Endothelial cell of umbilical vein (primary cell): Measurements from ENCODE around the gene C15orf62. TPM values are rescaled to one million over a fixed set of nuclear protein-coding genes. Genes with fewer than 3 reads are reported as not detected.

Source experiments
- BruUV-seq: library from RNA; stranded (reverse); fragments of 400-500 nt; replicated peaks from 2 replicates; lab custom pipeline; 2021; lab: Mats Ljungman, UMichigan
- CTCF ChIA-PET: fragments of 300-600, 350-600 bp; sonication (Branson Sonifier 250); formaldehyde crosslinking; loops from one replicate; lab custom pipeline; 2021; ENCODE audit warnings: antibody characterized with exemption, inconsistent platforms; lab: Charles Lee
- POLR2A ChIA-PET: fragments of 300-600, 350-600 bp; sonication (Branson Sonifier 250); formaldehyde crosslinking; loops from one replicate; lab custom pipeline; 2021; ENCODE audit warnings: antibody characterized with exemption, inconsistent platforms; lab: Charles Lee
- DNase-seq: peaks from one replicate; pipeline ENCODE4 v3.0.0-alpha.2; 2011; ENCODE audit warnings: low read depth, low spot score
- FAIRE-seq: peaks from 2 replicates; lab custom pipeline; 2011; peaks lifted over from hg19 to GRCh38; lab: Jason Lieb, UNC
- H2AFZ ChIP-seq: 2 replicates; pipeline ENCODE4 v1.6.0; 2012; ENCODE audit warnings: low read depth, low read length, control low read depth, inconsistent platforms
- H3K27ac ChIP-seq: 2 replicates; pipeline ENCODE4 v1.5.1; 2011; ENCODE audit warnings: low read depth, mild to moderate bottlenecking, control low read depth, low read length, moderate library complexity; ENCODE audit not compliant: insufficient read depth
- H3K27me3 ChIP-seq, 2 experiments: 2 replicates each; pipeline versions ENCODE4 v1.6.0 to v1.6.1; 2011; ENCODE audit warnings: low read length in 2 of 2, mixed read lengths in 1 of 2; ENCODE audit not compliant: control insufficient read depth in 2 of 2, insufficient read depth in 2 of 2
- H3K36me3 ChIP-seq, 2 experiments: 2 replicates in 1 of 2; 3 replicates in 1 of 2; pipeline ENCODE4 v1.5.1; 2011; ENCODE audit warnings: low read length in 2 of 2, mild to moderate bottlenecking in 1 of 2, moderate library complexity in 1 of 2; ENCODE audit not compliant: control insufficient read depth in 2 of 2, insufficient read depth in 2 of 2; ENCODE audit errors: extremely low read depth in 1 of 2
- H3K4me1 ChIP-seq: 3 replicates; pipeline ENCODE4 v1.5.1; 2011; ENCODE audit warnings: mild to moderate bottlenecking, low read length; ENCODE audit not compliant: control insufficient read depth, insufficient read depth; ENCODE audit errors: extremely low read depth
- H3K4me2 ChIP-seq: 2 replicates; pipeline ENCODE4 v1.6.1; 2011; ENCODE audit warnings: low read length, control low read depth, mixed read lengths; ENCODE audit not compliant: insufficient read depth
- H3K4me3 ChIP-seq, 3 experiments: fragments of 200-600 bp in 1 of 3; sonication (generic), shearing (Covaris generic) in 1 of 3; replicated peaks in 1 of 3; 2 replicates each; pipeline ENCODE4 v1.5.1; 2011 to 2016; ENCODE audit warnings: control low read depth in 3 of 3, low read length in 3 of 3, mild to moderate bottlenecking in 2 of 3, inconsistent platforms in 1 of 3, low read depth in 1 of 3, moderate library complexity in 1 of 3; ENCODE audit not compliant: insufficient read depth in 1 of 3
- H3K79me2 ChIP-seq: 2 replicates; pipeline ENCODE4 v1.6.0; 2012; ENCODE audit warnings: low read length, inconsistent platforms; ENCODE audit not compliant: control insufficient read depth, insufficient read depth
- H3K9ac ChIP-seq: replicated peaks from 2 replicates; pipeline ENCODE3; 2011; ENCODE audit warnings: low read length, control low read depth; ENCODE audit not compliant: insufficient read depth; ENCODE audit errors: extremely low read depth
- H3K9me1 ChIP-seq: replicated peaks from 3 replicates; pipeline ENCODE4 v1.6.0; 2011; ENCODE audit warnings: mild to moderate bottlenecking, low read length; ENCODE audit not compliant: control insufficient read depth, insufficient read depth; ENCODE audit errors: extremely low read depth
- H3K9me3 ChIP-seq: replicated peaks from 2 replicates; pipeline ENCODE4 v1.5.1; 2012; ENCODE audit warnings: low read length, inconsistent platforms; ENCODE audit not compliant: control insufficient read depth, insufficient read depth
- H4K20me1 ChIP-seq: replicated peaks from 2 replicates; pipeline ENCODE3; 2011; ENCODE audit warnings: mild to moderate bottlenecking, low read length; ENCODE audit not compliant: control insufficient read depth, insufficient read depth; ENCODE audit errors: extremely low read depth
- FOS ChIP-seq: IDR thresholded peaks from 2 replicates; pipeline ENCODE4 v1.6.1; 2011; ENCODE audit warnings: mild to moderate bottlenecking, low read length, moderate library complexity, borderline replicate concordance; ENCODE audit not compliant: insufficient read depth
- GATA2 ChIP-seq: IDR thresholded peaks from 2 replicates; pipeline ENCODE4 v1.7.0; 2011; ENCODE audit warnings: low read depth, mild to moderate bottlenecking, moderate library complexity, mixed read lengths, low read length; ENCODE audit not compliant: insufficient read length, insufficient read depth
- JUN ChIP-seq: IDR thresholded peaks from 2 replicates; pipeline ENCODE4 v1.6.1; 2011; ENCODE audit warnings: borderline replicate concordance, low read depth; ENCODE audit not compliant: insufficient read length, insufficient read depth
- MYC ChIP-seq: IDR thresholded peaks from one replicate; pipeline ENCODE4 v1.6.1; 2011; ENCODE audit warnings: mild to moderate bottlenecking, low read depth, low read length
- POLR2AphosphoS5 ChIP-seq: IDR thresholded peaks from 2 replicates; pipeline ENCODE4 v1.6.1; 2012; ENCODE audit warnings: low read depth, mild to moderate bottlenecking, control low read depth, low read length, moderate library complexity; ENCODE audit not compliant: insufficient read depth
- dilution Hi-C: fragments of 300-500 bp; cut with MboI; formaldehyde crosslinking; loops from one replicate; pipeline ENCODE4 v1.15.0; 2019; ENCODE audit warnings: low sequenced_read_pairs; ENCODE audit not compliant: extremely low pct_ligation_motif_present
- intact Hi-C: fragments of 100-400 bp; cut with micrococcal nuclease; formaldehyde crosslinking; loops from one replicate; pipeline ENCODE4 v1.10.0; 2022
- polyA plus RNA-seq, 4 experiments: library from polyadenylated mRNA; depleted of rRNA in 3 of 4; stranded (reverse) in 3 of 4; unstranded in 1 of 4; fragments of >200 nt; gene quantifications; 2 replicates each; pipeline versions ENCODE4 v1.2.1 to v1.2.3, GENCODE V29; 2011 to 2012; ENCODE audit warnings: missing spikeins in 1 of 4
- total RNA-seq: library from RNA; stranded (reverse); gene quantifications from 2 replicates; pipeline ENCODE4 v1.2.3, GENCODE V29; 2021
- TF ChIP-seq, protein P1 (sequence below): IDR thresholded peaks from 2 replicates; pipeline ENCODE4 v1.6.1; 2011; ENCODE audit not compliant: insufficient read depth, insufficient read length
- TF ChIP-seq, protein P2 (sequence below), 2 donors: IDR thresholded peaks; 1 replicate in 1 of 2; 2 replicates in 1 of 2; pipeline ENCODE4 v1.5.1; 2011; ENCODE audit warnings: low read length in 2 of 2, mild to moderate bottlenecking in 2 of 2, moderate library complexity in 2 of 2, control low read depth in 1 of 2, inconsistent platforms in 1 of 2, low read depth in 1 of 2; ENCODE audit not compliant: insufficient read depth in 1 of 2; ENCODE audit errors: extremely low read depth in 1 of 2

C15orf62 gene
- total and polyA plus RNA-seq, 2 donors (not counting 3 experiments of a cell fraction or from before 2014, with no cell fraction given), result 0.12 to 0.38 TPM

DNA sequence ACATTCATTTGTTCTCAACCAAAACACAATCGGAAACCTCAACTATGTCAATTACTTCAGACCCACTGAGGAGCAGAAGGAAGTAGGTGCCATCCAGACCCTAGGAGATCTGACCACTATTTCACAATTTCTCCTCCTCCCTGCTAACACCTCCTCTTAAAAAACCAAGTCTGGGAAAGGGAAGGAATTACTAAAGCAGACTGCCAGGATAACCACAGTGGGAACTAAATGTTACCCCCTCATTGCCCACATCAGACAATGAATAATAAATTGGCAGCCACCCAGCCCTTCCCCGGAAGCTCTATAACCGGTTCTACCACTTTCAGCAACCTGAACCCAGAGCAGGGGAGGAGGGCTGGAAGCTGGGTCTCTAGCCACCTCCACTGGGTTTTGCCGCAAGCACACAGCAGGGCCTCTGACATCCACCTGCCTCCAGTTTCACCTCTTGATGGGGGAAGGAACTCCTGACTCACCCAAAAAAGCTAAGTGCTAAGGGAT, 17.6 kb downstream of the C15orf62 start:
- dilution Hi-C loops (no loop called here), intact Hi-C loops (loop anchor here (2.0 to 5.0 kb wide), 3 partner anchors 19 to 105 kb away; partner anchors contain the start of genes C15orf62, RMDN3 and VPS18)
- H3K27ac ChIP-seq, result peak overlapping the region; percentile 51
- peak overlapping the region; percentile 70 for H3K4me2 ChIP-seq
- peaks cover 19% of the 10 kb centered on the region for H3K4me1 ChIP-seq
- peaks cover 19% of the 10 kb centered on the region for H3K79me2 ChIP-seq
- no peak overlapping the region for H3K4me3 ChIP-seq
- no peaks in the 10 kb centered on the region for H3K36me3 ChIP-seq
- ChIA-PET CTCF (interaction anchor here (1.1 to 2.5 kb wide), 9 partner anchors 8 to 107 kb away, joined by 3 to 7 read pairs (median 4); partner anchors contain the start of genes GCHFR and VPS18), POLR2A (no interaction called here)
- H4K20me1 ChIP-seq, result no peaks in the 10 kb centered on the region
- no peaks in the 10 kb centered on the region for H3K9me3 ChIP-seq
- no TSS peak for BruUV-seq
- no peaks in the 10 kb centered on the region for H3K9me1 ChIP-seq
- peak; percentile 70 for FAIRE-seq
- TF ChIP-seq POLR2AphosphoS5, result no peak
- no peak overlapping the region for H3K9ac ChIP-seq
- H3K27me3 ChIP-seq, result no peaks in the 10 kb centered on the region
- DNase-seq, result peak; percentile 71
- no peak overlapping the region for H2AFZ ChIP-seq

DNA sequence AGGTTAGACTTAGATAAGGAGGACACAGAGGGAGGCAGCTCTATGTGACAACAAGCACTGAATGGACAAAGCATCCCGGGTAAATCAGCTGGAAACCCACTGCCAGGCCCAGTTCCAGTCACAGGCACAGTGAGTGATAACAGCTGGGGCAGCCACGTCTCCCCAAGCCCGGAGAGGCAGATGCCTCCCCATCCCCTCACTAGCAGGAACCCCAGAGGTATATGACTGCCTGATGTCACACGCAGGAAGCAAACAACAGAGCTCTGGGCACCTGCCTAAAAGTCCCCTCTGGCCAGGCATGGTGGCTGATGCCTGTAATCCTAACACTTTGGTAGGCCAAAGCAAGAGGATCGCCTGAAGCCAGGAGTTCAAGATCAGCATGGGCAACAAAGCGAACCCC, 18.2 kb downstream of the C15orf62 start:
- no peak for FAIRE-seq
- Histone ChIP-seq H3K36me3 (no peaks in the 10 kb centered on the region), H3K27ac (peak overlapping the region; percentile 51), H3K27me3 (no peaks in the 10 kb centered on the region), H4K20me1 (no peaks in the 10 kb centered on the region), H3K9me3 (no peaks in the 10 kb centered on the region), H2AFZ (no peak overlapping the region), H3K4me2 (no peak overlapping the region), H3K9me1 (no peaks in the 10 kb centered on the region), H3K9ac (no peak overlapping the region), H3K4me1 (peaks cover 23% of the 10 kb centered on the region), H3K4me3 (no peak overlapping the region), H3K79me2 (peaks cover 23% of the 10 kb centered on the region)
- TF ChIP-seq FOS (no peak), GATA2 (no peak), POLR2AphosphoS5 (no peak), JUN (no peak), MYC (no peak)
- TF ChIP-seq, protein P1, sequence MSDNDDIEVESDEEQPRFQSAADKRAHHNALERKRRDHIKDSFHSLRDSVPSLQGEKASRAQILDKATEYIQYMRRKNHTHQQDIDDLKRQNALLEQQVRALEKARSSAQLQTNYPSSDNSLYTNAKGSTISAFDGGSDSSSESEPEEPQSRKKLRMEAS, result no peak
- TF ChIP-seq, protein P2, sequence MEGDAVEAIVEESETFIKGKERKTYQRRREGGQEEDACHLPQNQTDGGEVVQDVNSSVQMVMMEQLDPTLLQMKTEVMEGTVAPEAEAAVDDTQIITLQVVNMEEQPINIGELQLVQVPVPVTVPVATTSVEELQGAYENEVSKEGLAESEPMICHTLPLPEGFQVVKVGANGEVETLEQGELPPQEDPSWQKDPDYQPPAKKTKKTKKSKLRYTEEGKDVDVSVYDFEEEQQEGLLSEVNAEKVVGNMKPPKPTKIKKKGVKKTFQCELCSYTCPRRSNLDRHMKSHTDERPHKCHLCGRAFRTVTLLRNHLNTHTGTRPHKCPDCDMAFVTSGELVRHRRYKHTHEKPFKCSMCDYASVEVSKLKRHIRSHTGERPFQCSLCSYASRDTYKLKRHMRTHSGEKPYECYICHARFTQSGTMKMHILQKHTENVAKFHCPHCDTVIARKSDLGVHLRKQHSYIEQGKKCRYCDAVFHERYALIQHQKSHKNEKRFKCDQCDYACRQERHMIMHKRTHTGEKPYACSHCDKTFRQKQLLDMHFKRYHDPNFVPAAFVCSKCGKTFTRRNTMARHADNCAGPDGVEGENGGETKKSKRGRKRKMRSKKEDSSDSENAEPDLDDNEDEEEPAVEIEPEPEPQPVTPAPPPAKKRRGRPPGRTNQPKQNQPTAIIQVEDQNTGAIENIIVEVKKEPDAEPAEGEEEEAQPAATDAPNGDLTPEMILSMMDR (IDR thresholded peaks at IDR 0.05; ENCODE audit: extremely low read depth in 1 of 2, insufficient read depth in 1 of 2, low read depth in 1 of 2, low read length in 2 of 2), result no peak
- dilution Hi-C loops, result no loop called here
- DNase-seq, result no peak
- intact Hi-C loops, result loop anchor here (2.0 to 5.0 kb wide), 3 partner anchors 19 to 104 kb away; partner anchors contain the start of genes C15orf62, RMDN3 and VPS18
- ChIA-PET CTCF (interaction anchor here (1.2 to 2.5 kb wide), 7 partner anchors 9 to 106 kb away, joined by 3 to 7 read pairs (median 4); partner anchors contain the start of genes GCHFR and VPS18), POLR2A (no interaction called here)
- no TSS peak for BruUV-seq
